HG03064 (cell line): ENCODE results near the gene CCDC34.
"Not testable (repeated sequence)": the region's sequence is repeated elsewhere in the genome, so short reads cannot be mapped to it uniquely, and the experiment has no call there.

Source experiments
- ATAC-seq: cut with Tn5 transposase; IDR thresholded peaks from one replicate; pipeline ENCODE4 v1.9.1; 2021; ENCODE audit warnings: low read depth; ENCODE audit not compliant: unreplicated experiment

CCDC34 gene

DNA sequence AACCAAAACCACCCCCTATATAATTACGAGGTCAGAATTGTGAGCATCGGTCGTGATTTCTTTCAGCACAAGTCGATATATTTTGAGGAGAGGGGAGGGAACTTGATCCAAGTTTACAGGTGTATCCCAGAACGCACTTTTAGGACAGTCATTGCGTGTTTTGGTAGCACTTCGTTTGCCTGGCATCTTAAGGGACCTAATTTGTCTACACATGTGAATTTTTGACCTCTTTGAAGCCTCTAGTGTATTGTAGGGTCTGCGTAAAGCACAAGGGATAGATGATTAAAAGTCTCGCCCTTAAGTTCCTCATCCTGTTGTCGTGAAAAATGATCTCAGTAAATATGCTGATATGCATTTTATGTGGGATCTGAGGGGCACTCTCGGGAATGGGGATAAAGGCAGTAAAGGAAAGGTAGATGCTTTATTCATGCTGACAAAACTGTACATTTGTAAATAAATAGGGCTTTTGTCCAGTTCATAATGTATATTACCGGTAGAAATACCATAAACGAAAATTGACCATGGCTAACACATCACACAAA is 632 bp upstream of the CCDC34 start:
- ATAC-seq, result no peak

DNA sequence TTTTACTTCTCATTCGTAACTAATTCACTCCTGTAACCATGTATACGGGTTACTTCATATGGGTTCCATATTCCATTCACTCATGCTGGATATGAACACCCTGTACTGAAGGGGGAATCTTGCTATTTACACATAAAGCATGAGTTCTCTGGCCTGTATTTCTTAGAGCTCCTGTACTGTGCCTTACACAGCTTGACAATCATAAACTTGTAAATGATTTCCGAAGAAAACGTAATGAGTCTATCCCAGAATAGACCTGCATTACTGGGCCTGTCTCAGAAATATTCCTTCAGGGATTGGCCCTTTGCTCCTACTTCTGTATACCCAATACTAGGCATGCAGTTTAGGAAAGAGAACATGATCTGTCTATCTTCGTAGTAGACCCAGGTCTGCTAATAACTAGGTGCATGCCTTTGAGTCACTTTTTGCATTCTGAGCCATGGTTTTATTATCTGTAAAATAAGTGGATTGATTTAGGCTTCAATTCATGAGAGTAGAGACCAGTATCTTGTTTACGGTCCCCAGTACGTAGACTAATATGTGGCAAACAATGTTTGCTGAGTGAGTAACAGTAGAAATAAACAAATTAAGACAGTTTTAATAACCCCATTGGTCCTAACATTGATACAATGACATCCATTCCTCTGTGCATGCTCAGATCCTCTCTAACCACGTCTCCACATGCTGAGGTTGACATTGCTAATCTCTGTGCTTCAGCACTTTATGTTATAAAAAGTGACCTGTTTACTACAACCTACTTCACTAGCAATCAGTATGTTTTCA is 1.2 kb downstream of the CCDC34 start:
- ATAC-seq, result no peak

DNA sequence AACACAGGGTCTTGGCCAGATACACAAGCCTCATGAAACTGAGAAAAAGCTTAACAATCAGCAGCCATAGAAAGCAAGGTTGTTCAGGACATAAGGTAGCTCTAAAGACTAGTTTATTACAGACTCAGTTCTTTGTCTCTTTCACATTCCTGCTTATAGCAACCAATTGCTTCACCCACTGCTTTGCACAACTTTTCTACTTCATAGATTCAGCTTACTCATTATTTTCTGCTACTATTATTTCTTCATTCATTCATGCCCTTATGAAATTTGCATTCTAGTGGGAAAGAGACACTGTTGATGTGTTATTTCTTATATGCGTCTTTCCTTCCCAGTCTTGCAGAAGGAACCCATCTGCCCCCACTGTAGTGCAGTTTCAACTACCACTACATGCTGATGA is 4.7 kb downstream of the CCDC34 start:
- no peak for ATAC-seq

DNA sequence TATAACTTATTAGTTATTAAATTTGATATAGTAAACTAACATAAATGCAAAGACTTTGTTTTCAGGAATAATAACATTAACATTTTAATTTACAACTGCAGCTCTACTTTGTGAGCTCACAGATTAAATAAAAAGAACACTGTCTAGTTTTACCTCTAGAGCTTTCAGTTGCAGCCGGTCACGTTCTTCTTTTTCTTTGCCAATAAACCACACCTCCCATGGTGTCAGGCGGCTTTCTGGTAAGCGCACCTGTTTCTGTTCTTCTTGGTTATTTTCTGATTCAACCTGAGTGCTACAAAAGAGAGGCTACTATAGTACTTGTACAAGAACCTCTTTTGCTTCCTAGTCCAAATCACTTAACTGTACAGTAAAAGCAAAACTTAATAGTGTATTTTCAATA is 5.8 kb downstream of the CCDC34 start:
- no peak for ATAC-seq

DNA sequence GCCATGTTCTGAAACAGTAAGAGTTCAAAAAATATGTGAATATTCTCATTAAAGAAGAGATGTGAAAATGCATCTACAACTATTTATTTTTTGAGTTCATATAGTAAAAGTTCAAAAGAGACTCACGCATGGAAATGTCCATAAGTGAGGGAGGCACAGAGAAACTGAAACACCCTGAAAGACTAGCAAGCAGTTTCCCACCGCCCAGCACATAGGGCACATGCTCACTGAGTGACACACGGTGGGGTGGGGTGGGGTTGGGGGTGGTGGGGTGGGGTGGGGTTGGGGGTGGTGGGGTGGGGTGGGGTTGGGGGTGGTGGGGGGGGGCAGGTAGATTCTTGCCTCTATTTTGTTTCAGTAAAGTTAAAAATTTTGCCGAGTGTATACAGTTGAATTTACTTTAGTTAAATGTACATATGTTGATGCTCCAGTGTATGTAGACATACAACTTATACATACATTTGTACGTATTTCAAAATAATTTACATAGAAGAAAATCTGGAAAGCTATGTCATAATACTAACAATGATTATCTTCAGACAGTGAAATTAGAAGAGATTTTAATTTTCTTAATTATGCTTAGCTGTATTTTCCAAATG is 6.3 kb downstream of the CCDC34 start:
- no peak for ATAC-seq

DNA sequence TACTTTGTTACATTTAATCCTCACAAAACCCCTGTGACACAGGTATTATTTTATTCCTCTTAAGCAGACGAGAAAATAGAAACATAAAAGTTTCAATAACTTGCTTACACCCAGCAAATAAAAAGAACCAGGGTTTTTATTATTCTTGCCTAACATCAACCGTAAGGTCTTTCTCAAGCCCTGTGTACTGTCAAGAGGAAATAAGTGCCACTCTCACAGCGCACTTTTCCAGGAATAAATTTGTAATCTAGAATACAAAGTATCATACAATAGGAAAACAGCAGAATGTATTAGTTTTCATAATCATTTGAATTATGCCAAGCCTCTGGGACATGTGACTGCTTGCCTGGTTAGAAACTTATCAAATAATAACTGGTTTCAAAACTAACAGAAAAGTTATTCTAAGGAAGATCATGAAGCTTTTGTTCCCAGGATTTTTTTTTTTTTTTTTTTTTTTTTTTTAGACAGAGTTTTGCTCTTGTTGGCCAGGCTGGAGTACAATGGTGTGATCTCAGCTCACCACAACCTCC is 7.4 kb downstream of the CCDC34 start:
- ATAC-seq, result no peak

DNA sequence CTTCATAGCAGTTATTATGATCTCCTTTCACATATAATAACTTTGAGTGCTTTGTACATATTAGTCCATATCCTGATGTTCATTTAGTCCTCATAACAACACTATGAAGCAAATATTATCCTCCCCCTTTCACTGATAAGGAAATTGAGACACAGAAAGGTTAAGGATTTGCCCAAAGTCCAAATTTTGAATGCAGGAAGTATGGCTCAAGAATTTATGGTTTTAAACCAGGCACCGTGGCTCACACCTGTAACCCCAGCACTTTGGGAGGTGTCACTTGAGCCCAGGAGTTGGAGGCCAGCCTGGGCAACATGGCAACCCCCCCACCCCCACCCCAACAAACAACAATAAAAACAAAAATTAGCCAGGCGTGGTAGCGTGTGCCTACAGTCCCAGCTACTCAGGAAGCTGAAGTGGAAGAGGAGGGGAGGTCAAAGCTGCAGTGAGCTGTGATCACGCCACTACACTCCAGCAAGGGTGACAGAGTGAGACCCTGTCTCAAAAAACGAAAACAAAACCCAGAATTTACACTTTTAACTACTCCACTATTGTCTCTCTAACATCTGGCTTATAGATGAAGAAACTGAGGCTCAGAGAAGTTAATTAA is 8.6 kb downstream of the CCDC34 start:
- no peak for ATAC-seq

DNA sequence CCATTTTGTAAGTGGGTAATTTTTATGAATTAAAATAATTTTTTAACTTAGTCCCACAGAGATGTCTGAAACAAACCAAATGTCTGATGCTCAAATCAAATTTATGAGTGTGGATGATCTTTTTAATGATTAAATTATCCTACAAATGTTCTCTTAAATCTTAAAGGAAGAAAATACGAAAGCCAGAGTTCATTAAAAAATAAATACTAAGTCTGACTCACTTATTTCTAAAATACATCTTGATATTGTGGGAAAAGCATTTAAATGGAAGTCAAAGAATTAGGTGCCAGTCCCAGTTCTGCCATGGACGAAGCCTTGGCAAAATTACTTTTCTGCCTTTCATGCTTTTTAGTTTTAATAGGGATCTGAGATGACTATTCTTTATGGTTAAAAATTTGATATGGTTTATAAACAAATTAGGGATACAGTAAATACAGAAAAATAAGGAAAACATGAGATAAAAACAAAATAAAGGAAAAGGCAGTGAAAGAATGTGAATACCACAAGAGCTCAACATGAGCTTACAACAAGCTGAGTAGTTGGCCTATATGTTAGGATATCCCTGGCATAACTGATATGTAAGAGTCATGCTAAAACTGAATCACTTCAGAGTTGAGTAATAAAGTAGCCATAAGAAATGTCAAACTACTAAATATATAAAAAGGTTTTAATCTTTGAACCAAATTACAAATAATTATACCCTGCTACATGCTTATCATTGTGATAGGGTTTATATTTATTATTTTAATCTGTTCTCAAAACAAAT is 9.2 kb downstream of the CCDC34 start:
- ATAC-seq, result no peak

DNA sequence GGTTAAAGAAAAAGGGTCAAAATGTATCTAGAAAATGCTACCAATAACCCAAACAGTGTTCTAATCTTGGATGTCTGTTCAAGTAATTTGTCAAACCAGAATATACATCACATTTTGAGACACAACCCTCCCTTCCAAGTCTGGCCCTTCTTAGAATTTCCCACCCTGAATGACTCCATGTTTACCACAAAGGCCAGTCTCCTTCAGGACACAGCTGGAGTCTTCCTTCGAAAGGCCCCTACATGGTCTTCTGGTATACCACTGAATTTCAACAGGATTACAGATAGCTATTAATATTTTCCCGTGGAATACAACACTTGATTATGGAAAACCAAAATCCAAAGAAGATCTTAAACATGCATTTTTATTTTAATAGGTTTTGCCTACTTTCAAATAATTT is 10.2 kb downstream of the CCDC34 start:
- ATAC-seq, result no peak

DNA sequence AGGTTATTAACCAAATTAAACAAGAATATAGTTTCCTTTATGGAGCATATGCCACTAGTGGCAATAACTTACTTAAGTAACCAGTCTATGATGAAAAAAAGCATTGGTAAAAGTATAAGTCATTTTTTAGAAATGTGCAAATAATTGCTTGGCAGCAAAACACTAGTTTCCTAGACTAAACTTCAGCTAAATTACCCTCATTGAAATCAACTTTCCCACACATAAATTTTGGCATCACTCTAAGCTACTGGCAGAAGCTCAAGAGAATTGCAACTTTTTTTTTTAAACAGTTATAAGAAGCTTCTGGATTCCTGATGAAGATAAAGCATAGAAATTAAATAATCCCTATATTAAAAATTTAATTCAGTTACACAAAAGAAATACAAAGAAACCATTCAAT is 12.5 kb downstream of the CCDC34 start:
- ATAC-seq, result no peak

DNA sequence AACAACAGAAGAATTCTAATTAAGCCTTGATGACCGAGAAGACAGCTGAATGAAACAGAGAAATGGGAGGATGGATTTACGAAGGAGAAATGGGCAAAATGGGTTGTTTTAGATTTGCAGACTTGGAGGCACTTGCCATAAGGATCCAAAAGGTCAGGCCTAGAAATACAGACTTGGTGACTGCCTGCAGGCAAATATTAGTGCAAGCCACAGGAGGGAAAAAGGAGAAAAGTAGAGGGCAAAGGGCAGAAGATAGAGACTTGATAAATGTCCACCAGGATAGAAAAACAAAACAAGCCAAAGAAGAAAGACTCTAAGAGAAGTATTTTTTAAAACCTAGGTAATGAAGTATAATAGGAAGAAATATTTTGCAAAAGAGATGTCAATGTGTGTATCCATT is 13.1 kb downstream of the CCDC34 start:
- no peak for ATAC-seq

DNA sequence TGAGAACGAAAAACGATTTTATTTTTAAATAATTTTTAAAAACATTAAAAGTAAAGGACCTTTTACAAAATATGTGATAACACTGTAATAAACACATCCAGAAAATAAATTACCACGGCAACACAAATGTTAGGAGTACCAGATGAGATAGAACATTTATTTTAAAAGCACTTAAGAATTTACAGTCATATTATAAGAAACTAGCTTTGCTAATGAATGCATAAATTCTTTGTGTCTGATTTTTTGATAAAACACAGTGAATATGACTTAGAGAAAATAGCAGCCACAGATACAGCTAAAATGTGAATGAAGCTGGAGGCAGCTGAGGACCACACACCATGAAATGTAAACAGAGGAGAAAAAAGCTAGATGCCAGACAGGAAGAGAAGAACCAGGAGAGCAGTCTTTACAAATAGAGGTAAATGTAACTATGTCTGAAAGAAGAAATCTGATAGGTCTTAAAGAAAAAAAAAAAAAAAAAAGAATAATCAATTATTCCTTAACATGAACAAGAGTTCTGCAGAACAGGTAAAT is 14.6 kb downstream of the CCDC34 start:
- no peak for ATAC-seq

DNA sequence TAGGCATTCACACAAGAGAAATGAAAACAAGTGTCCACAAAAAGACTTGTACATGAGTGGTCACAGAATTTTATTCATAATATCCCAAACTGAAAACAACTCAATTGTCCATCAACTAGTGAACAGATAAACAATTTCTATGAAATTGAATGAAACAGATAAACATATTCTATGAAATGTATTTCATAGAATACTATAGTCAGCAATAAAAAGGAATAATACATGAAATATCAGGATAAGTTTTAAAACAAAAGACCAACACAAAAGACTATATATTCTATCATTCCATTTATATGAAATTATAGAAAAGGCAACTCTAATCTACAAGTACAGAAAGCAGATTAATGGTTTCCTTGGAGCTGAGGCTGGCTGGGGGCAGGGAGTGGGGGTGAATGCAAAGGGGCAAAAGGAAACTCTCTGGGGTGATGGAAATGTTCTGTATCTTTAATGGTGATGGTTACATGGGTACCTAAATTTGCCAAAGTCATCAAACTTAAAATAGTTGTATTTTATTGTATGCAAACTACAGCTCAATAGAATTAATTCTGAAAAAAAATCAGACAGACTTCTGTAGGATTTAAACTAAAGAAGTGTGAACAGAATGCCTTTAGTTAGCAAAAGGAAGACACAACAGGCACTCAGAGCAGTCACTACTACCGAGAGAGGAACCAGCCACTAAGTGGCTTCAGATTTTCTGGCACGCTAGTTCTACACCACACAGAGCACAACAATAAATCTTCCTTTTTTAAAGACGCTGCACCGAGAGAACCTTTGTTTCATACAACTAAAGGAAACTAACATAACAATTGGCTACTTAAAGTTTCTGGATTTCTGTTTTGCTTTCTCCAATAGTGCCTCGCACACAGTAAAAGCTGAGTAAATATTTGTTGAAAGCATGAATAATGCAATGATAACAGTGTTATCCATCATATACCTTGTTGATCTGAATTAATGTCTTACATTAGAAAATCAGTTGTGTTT is 15.4 kb downstream of the CCDC34 start:
- ATAC-seq, result no peak

DNA sequence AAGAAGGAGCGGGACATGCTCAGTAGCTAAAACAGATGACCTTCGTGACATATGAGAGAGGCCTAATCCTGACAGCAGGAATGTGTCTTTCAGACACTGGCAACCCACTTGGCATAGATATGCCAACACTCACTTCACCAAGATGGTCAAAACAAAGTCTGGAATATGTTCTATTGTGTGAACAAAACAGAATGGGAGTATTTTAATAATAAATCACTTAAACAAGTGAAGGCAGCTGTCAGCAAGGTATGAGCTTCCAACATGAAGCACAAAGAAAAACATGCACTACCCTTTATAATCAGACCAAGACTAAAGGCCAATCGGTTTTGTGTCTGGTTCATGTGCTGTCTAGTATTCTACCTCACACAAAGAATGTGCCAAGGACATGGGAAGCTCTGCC is 23.1 kb downstream of the CCDC34 start:
- no peak for ATAC-seq

DNA sequence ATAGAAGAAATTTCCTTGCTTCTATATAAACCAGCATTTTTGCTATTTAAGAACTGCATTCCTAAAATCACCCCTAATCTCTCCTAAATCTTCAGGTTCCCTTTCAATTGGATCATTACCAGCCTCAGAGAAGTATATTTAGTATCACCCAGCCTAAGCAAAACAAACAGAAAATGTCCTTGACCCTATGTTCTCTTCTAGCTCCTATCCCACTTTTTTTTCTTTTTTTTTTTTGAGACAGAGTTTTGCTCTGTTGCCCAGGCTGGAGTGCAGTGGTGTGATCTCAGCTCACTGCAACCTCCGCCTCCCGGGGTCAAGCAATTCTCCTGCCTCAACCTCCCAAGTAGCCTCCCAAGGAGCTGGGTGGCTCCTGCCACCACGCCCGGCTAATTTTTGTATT is 28.3 kb downstream of the CCDC34 start:
- ATAC-seq, result not testable (repeated sequence)

DNA sequence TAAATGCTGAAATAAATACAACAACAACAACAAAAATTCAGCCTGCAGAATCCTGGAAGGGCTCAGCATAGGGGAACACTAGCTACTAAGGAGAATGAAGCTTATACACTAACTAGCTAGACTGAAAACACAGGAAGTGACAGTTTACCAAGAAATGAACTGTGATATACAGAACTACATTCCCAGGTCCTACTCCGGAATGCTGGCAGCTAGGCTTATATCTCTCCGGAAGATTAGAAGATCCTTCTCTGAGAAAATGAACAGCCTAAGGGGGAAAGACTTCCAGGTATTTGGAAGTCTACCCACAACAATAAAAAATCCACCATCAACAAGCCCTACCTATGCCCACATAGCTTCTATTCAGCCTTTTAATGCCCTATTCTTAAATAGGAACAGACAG is 31.0 kb downstream of the CCDC34 start:
- ATAC-seq, result no peak

DNA sequence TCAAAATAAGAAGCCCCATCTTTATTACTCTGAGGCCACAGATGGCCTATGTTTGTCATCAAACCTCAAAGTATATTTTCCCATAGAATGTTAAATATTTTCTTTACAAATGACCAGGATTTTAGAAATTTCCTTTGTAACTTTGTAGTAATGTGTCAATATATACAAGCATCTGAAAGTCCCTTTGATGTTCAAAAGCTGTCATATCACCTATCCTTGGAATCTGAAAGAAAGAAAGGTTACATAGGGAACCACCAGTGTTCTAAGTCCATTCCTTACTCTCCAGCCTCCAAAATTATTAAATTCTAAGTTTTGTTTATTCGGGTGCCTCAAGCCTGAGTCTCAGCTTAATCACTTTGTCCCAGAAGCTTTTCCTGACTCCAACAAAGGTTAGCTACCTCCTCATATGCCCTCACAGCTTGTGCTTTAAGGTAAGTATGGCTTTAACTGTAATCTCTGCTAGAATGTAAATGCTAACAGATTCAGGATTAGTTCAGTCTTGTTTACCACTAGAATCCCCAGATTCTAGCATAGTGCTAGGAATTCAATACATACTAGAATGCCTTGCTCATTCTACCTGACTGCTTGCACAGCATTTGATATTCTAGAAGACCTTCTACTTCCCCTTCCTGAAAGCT is 32.3 kb downstream of the CCDC34 start:
- no peak for ATAC-seq

DNA sequence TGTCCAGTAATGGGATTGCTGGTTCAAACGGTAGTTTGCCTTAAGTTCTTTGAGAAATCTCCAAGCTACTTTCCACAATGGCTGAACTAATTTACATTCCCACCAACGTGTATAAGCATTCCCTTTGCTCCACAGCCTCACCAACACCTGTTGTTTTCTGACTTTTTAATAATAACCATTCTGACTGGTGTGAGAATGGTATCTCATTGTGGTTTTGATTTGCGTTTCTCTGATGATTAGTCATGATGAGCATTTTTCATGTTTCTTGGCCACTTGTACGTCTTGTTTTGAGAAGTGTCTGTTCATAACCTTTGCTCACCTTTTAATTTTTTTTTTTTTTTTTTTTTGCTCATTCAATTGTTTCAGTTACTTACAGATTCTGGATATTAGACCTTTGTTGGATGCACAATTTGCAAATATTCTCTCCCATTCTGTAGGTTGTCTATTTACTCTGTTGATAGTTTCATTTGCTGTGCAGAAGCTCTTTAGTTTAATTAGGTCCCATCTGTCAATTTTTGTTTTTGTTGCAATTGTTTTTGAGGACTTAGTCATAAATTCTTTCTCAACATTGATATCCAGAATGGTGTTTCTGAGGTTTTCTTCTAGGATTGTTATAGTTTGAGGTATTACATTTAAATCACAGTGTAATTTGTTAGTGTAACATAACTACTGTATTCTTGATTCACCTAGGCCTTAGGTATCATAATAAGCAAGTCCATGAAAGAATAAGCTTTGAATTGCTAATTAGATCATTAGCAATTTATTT is 33.0 kb downstream of the CCDC34 start:
- ATAC-seq, result no peak
